GM21619 (cell line): Measurements from ENCODE around the gene IGFBP3.
"Not testable (repeated sequence)": the region's sequence is repeated elsewhere in the genome, so short reads cannot be mapped to it uniquely, and the experiment has no call there.

ENCODE experiments used
- ATAC-seq: cut with Tn5 transposase; IDR thresholded peaks from one replicate; pipeline ENCODE4 v1.9.1; 2021; ENCODE audit not compliant: unreplicated experiment

IGFBP3 gene

GRCh38 chr7:45920502-45921380 is at the start of gene IGFBP3:
Gene IGFBP3, minus strand, starts transcription at chr7:45921272. Its CDS starts 132 bp downstream, at chr7:45921140.
- ATAC-seq: no peak

DNA sequence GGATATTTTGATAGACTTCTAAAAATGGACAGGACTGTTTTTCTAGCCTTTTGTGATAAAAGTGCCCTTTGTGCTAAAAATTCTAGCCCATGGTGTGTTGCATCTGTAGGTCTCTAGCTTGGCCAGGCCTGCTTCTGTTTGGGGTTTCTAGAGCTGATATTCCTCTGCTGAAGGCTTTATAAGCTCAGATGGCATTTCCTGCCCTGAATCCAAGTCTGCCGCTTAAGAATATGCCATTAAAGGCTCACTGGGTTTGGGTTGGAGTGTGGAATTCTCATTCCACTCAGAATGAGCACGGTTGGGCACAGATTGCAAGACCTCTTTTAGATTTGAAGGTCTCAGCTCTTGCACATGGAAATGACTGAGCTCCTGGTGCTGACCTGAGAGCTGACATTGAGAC is 49.4 kb upstream of the IGFBP3 start:
- ATAC-seq: no peak

DNA sequence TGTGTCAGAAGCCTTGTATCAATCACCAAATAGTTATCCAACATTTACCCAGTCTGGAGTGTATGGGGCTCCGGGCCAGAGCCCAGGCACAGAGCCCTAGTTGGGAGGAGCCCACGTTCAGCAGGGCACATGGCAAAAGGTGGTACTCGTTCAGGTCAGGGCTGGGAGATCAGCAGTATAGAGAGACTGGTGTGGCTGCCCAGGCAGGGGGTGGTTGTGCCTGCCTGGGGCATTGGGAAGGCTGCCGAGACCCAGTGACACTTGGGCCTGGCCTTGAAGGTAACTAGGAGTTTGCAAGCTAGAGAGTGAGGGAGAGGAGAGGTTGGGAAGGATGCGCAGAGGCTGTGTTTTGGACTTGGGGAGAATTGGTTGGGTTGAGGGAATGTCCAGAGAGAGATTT is 48.9 kb upstream of the IGFBP3 start:
- ATAC-seq: no peak

DNA sequence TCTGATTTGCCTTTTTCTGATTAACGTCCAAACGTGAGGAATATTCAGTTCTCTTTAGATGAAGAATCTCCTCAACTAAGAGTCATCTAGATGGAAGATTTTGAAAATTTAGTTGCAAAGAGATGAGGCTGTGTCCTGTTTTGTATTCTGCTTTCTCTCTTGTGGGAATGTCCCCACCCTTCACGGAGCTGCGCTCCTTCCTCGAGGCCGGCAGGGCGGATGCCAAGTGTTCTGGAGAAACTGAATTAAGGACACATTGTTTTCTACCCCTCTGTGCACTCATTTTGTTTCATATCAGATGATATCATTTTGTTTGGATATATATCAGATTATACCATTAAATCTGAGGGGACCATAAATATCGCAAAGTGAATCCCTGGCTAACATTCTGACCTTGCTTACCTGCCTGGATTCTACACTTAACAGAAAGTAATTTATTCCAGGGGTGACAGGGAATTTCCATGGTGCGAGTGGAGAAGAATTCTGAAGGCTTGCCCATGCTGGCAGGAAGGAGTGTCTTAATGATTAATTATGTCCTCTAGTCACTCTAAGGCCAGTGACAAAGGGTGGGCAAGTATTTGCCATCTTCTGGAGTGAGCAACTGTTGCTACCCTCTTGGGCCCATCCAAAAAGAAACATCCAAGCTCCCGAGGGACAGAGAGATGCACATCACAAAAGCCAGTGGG is 47.9 kb upstream of the IGFBP3 start:
- no peak for ATAC-seq

GRCh38 chr7:45968312-45968711 is 47.2 kb upstream of the IGFBP3 start:
- no peak for ATAC-seq

DNA sequence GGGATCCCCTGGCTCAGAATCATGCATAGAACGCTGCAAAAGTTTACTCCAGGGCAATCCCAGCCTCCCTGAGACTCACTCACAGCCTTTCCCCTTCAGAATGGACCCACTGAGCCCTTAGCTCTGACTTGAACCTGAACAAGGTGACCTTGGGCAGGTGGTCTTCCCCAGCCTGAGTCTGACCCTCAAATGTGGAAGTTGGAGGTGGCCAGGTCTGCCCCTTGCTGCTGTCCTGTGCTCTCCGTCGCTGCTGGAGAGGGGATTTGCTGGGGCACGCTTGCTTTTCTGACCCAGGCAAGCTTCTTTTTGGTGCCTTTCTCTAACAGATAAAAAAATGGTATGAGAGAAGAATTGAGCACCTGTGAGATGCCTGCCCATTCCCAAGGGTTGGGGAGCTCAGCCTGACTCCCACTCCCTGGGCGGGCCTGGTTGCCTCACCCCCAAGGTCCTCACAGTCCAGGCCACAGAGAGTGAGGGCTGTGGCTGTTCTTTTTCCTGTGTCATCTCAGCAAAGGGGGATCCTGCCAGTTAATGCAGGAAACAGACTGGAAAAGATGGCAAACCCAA is 46.6 kb upstream of the IGFBP3 start:
- no peak for ATAC-seq

DNA sequence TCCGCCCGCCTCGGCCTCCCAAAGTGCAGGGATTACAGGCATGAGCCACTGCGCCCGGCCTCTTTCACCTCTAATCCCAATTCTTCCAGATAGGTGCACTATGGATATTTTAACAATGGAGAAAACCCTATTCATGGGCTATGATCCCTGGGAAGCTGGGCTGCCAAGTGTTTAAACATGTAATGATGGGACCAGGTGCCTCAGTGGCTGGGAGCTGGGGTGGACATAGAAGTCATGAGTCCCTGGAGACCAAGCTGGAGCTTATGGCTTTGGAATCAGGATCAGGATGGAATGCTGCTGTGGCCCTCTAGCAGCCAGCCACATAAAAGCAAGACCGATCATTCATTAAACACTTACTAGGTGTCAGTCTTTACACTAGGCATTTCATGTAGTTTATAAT is 41.8 kb upstream of the IGFBP3 start:
- ATAC-seq: no peak

DNA sequence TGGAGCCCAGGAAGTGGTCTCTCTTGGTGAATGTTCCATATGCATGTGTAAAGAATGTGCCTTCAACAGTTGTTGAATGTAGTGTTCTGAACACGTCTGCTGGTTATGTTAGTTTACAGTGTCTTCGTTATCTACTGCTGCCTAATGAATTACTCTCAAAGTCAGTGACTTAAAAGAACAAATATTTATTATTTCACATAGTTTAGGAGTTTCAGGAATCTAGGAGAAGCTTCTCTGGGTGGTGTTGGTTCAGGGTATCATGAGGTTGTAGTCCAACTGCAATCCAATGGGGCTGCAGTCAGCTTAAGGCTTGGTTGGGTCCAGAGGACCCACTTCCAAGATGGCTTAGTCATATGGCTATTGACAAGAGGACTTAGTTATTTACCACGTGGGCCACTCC is 36.6 kb upstream of the IGFBP3 start:
- ATAC-seq: no peak

DNA sequence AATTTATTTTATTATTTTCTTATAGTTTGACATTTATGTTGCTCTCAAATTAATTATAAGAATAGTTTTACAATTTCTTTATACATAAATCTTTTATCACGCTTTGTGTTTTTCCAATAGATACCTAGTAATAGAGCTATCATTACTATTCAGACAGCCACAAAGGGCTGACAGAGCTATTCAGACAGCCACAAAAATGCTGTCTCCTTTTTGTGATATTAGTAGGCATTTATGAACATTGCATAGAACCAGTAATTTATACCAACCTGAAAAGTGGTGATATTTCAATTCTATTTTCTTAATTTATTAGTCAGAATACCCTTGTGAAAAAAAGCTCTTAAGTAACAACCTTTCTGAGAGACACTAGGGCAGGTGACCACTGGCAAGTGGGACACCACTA is 34.2 kb upstream of the IGFBP3 start:
- no peak for ATAC-seq

- not testable (repeated sequence) for ATAC-seq
These were observed 32.0 kb upstream of the IGFBP3 start for GRCh38 chr7:45953055-45953454.

- ATAC-seq: no peak
These were observed 23.0 kb upstream of the IGFBP3 start for GRCh38 chr7:45944058-45944457.

GRCh38 chr7:45940939-45941338 is 19.9 kb upstream of the IGFBP3 start:
- ATAC-seq: no peak

DNA sequence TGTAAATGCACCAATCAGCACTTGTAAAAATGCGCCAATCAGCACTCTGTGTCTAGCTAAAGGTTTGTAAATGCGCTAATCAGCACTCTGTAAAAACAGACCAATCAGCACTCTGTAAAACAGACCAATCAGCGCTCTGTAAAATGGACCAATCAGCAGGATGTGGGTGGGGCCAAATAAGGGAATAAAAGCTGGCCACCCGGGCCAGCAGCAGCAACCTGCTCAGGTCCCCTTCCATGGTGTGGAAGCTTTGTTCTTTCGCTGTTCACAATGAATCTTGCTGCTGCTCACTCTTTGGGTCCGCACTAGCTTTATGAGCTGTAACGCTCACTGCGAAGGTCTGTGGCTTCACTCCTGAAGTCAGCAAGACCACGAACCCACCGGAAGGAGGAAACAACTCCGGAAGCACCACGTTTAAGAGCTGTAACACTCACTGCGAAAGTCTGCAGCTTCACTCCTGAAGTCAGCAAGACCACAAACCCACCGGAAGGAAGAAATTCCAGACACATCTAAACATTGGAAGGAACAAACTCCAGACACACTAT is 19.2 kb upstream of the IGFBP3 start:
- not testable (repeated sequence) for ATAC-seq

DNA sequence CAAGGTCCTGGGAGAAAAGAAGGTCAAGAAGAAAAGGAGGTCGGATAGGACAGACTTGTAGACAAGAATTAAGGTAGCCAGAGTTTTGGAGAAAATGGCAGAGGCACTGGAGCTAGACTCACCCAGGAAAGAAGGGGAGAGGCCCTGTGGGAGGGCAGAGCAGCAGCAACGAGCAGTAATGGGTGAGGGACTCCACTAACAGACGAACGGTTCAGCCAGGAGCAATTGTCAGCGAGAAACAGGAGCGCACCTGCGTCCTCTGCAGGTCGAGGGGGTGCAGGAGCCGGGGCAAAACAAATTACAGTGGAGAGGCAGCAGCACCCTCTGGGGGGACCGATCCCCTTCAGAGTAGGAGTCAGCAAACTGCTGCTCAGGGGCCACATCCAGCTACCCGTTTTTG is 18.5 kb upstream of the IGFBP3 start:
- ATAC-seq: no peak

- ATAC-seq: no peak
These were observed 17.7 kb upstream of the IGFBP3 start for GRCh38 chr7:45938626-45939302.

GRCh38 chr7:45937862-45938261 is 16.8 kb upstream of the IGFBP3 start:
- no peak for ATAC-seq

GRCh38 chr7:45937301-45937700 is 16.2 kb upstream of the IGFBP3 start:
- no peak for ATAC-seq

DNA sequence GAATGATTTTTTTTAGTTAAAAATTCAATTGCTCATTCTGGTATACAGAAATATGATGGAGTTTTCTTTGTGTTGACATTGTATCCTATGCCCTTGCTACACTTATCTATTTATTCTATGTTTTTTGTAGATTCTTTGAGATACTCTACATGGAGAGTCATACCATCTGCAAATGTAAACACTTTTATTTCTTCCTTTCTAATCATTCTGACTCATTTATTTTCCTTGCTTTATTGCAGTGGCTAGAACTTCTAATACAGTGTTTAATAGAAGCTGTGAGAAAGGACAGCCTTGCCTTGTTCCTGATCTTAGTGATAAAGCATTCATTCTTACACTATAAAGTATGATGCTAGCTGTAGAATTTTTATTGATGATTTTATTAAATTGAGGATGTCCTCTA is 9.9 kb upstream of the IGFBP3 start:
- ATAC-seq: no peak

DNA sequence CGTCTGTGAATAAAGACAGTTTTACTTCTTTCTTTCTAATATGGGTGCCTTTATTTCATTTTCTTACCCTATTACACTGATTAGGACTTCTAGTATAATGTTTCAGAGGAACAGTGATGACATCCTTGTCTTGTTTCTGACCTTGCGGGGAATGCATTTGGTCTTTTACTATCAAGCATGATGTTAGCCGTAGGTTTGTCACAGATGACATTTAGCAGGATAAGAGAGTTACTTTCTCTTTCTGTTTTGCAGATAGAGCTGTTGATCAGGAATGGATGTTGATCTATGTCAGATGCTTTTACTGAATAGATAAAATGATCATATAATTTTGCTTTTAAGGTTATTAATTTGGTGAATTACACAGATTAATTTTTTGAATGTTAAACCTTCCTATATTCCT is 6.6 kb upstream of the IGFBP3 start:
- no peak for ATAC-seq

DNA sequence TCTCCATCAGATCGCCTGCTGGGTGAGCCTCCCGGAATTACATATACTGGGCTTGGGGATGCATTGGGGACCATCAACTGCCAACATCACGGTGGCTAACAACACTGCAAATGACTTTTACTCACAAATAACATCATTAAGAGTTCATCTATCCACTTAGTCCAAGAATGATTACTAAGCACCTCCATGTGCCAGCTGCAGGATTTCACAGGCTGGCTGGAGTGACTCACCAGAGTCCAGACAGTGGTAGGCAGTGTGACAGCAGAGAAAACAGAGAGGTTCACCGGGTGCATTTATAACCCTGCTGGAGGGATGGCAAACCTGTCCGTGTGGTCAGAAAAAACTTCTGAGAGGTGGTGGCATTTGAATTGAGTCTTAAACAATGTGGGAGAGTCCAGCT is 3.2 kb upstream of the IGFBP3 start:
- no peak for ATAC-seq

DNA sequence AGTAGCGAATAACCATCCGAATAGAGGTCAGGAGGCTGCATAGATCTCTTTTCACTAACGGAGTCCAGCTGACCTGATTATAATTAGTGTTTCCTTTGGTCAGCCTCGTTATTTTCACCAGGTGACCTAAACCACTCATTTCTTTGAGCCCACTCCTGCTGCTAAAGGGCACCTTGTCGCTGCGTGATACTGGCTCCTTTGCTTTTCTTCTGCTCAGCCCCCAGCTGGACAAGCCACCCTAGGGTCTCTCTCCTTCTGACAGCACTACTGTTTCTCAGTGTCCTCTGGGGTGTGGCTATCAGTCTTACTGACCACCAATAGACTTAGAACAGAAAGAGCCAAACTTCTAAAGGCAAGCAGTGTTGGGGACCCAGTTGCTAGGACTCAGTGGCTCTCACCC is 2.7 kb upstream of the IGFBP3 start:
- no peak for ATAC-seq
